Stimulated activated CD4-positive, alpha-beta T cell treated with anti-CD3 and anti-CD28 coated beads, Interleukin-4, amount 100 ng/mL, for 48 hours (primary cell): Measurements from ENCODE around the gene RHOD.

Source experiments
- DNase-seq, 2 donors: peaks; one replicate each; pipeline ENCODE4 v3.0.0-alpha.2; 2020; ENCODE audit warnings: low read depth in 2 of 2

Gene RHOD

DNA sequence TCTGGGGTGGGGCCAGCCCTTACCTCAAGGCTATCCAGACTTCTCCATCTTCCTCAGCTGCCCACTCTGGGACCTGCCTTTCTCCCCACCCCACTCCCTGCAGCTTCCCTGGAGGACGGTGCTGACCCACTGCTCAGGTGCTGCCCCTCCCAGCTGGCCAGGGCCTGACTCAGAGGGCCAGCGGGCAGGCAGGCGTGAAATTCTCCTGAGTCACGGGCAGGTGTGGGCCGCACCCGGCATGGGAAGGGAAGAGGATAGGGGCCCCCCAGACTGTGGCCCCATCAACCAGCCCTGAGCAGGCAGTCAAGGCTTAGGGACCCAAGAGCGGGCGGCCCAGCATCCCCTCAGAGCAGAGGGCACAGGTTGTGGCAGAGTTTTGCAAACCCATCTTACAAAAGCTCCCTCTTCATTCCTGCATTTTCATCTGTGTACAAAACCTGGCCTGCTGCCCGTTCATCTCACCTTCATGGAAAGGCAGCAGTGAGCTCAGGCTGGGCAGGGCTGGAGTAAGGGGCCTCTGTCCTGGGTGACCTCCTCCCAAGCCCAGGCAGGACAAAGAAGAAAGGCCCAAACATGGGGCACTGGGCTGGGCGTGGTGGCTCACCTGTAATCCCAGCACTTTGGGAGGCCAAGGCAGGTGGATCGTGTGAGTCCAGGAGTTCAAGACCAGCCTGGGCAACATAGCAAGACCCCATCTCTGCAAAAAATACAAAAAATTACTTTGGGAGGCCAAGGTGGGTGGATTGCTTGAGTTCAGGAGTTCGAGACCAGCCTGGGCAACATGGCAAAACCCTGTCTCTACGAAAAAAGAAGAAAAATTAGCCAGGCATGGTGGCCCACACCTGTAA is 6.1 kb downstream of the RHOD start:
- no peak for DNase-seq

DNA sequence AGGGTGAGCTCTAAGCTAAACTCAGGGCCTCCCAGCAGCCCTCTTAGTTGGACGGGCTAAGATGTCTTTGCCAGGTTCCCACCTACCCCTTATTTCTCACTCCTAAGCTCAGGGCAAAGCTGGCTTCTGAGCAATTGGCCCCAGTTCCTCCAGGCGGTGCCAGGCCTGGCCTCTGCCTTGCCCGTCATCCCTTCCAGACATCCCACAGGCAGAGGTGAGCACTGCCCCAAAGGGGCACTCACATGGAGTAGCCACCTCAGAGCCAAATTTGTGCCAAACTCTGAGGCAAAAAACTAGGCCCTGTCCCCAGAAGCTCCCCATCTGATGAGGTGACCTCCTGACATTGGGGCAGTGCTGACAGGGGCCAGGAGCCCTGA is 9.7 kb downstream of the RHOD start:
- no peak for DNase-seq

DNA sequence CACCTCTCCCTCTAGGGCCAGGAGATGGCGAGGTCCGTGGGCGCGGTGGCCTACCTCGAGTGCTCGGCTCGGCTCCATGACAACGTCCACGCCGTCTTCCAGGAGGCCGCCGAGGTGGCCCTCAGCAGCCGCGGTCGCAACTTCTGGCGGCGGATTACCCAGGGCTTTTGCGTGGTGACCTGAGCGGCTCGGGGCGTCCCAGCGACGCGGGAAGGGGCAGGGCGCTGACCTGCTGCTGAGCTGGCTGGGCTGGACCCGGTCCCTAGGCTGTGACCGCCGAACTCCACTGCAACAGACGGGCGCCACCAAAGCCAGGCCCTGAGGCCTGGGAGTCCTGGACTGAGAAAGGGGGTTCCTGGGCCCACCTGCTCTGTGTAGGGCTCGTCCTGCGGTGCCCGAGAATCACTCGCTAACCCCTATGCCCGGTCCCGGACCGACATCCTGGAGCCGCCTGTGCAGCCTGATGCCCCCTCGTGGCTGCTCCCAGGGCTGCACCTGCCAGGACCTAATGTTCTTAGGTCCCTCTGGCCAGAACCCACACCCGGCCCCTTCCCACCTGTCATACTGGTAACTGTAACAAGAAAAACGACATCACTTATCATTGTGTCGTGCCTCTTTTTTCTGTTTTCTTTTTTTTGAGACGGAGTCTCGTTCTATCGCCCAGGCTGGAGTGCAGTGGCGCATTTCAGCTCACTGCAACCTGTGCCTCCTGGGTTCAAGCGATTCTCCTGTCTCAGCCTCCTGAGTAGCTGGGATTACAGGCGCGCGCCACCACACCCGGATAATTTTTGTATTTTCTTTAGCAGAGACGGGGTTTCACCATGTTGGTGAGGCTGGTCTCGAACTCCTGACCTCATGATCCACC is 15.0 kb downstream of the RHOD start:
- DNase-seq, result peak; percentile 70 to 80

DNA sequence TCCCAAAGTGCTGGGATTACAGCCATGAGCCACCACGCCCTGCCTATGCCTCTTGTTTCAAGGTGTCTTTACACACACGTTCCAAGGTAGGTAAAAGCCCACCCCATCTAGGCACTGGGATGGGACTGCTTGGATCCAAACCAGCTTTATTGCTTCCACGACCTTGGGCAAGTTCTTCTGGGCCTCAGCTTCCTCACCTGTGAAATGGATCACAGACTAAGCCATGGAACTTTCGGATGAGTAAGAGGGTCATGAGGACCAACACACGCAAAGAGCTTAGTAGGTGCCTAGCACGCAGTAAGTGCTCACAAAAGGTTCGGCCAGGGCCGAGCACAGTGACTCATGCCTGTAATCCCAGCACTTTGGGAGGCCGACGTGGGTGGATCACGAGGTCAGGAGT is 15.6 kb downstream of the RHOD start:
- no peak for DNase-seq

DNA sequence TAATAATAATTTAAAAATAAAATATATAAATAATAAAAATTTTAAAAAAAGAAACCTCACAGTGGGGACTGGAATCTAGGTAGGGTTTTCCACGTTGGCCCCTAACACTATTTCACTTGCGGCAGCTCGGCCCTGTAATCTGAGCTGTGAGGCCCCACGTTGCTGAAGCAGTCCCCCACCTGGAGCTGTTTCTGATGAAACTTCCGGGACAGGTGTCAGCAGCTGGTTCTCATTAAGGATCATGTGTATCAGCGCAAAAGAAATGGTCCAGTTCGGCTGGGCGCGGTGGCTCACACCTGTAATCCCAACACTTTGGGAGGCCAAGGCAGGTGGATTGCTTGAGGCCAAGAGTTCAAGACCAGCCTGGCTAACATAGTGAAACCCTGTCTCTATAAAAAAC is 17.3 kb downstream of the RHOD start:
- DNase-seq, result no peak

DNA sequence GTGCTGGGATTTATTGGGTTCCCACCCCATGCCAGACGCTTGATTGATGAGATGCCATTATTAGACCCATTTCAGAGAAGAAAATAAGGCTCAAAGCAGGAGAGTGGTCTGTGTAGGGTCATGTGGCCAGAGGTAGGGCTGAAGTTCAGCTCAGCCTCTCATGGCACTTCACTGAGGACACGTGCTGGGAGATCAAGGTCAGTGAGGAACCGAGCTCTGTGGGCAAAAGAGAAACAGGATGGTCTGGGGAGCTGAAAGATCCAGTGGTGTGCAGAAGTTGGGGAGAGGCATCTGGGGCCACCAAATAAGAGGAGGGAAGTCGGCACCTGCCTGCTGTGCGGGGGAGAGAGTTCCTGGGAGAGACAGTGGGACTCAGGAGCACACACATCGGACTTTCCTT is 19.6 kb downstream of the RHOD start:
- no peak for DNase-seq

DNA sequence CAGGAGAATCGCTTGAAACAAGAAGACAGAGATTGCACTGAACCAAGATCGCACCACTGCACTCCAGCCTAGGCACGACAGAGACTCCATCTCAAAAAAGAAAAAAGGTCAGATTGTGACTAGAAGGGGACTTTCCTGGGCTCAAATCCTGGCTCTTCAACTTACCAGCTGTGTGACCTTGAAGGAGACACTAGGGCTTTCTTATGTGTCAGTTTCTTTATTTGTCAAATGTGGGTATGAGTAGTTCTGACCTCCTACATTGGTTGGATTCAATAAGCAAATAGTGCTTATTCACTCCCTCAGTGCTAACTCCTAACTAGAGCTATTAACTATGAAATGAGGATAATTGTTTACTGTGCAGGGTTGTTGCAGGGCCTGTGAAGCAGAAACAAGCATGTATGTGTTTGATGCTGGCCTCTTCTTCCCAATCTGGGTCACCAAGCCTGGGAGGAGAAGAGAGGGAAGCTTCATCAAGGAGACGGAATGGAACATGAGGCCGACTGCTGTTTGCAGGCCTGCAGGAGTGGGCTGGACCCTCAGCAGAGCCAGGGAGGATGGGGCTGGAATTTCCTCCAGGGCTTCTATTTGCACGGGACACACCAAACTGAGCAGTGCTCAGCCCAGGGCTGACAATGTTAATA is 22.5 kb downstream of the RHOD start:
- DNase-seq, result no peak

DNA sequence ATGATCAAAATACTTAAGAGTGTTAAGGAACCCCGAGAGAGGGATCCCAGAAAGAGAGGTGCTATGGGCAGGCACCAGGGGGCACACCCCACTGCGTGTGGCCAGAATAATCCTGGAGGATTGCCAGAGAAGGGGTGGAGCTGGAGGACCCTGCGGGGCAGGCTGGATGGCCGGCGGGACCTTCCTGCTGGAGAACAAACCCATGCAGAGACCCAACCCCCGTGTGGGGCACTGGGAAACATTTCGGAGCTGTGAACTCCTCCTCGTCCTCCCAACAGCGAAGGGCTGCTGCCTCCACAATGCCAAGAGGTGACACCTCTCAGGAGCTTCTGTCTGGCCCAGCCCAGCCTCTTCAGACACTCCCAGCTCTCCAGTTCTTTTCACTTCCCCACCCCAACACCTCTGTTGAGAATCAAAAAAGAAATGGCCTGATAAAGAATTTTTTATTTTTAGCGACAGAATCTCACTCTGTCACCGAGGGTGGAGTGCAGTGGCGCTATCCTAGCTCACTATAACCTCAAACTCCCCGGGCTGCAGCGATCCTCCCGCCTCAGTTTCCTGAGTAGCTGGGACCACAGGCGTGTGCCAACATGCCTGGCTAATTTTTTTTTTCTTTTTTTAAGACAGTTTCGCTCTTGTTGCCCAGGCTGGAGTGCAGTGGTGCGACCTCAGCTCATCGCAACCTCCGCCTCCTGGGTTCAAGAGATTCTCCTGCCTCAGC is 25.6 kb downstream of the RHOD start:
- no peak for DNase-seq

DNA sequence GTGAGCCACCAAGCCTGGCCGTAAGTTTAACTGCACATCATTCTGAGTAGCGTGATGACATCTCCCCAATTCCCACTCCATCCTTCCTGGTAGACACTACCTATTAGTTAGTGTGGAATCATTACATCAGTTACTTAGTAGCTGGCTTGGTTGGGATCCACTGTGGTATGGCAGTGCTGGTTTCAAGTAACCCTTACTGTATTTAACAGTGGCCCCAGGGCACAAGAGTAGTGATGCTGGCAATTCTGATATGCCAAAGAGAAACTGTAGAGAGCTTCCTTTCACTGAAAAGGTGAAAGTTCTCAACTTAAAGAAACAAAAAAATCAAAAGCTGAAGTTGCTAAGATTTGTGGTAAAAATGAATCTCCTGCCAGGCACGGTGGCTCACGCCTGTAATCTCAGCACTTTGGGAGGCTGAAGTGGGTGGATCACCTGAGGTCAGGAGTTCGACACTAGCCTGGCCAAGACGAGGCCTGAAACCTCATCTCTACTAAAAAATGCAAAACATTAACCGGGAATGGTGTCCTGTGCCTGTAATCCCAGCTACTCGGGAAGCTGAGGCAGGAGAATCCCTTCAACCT is 27.2 kb downstream of the RHOD start:
- DNase-seq, result no peak

DNA sequence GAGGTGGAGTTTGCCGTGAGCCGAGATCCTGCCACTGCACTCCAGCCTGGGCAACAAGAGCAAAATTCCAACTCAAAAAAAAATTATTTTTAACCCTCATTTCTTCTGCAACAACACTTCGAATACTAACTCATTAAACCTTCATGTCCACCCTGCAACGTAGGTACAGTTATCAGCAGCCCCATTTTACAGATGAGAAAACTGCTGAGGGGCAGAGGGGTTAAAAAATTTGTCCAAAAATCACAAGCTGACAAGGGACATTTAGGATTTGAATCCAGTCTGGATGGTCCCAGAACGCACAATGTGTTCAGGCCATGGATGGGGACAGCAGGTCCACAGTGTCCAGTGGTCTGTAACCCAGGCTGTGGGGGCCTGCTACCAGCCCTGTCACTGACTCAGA is 29.0 kb downstream of the RHOD start:
- no peak for DNase-seq

DNA sequence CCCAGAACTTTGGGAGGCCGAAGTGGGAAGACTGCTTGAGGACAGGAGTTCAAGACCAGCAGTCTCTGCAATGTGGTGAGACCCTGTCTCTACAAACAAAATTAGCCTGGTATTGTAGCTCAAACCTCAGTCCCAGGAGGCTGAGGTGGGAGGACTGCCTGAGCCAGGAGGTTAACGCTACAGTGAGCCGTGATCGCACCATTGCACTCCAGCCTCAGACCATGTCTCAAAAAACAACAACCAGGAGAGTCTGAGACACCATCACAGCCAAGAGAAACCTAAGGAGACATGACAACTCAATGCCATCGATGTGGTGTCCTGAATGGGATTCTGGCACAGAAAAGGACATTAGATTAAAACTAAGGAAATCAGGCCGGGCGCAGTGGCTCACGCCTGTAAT is 34.1 kb downstream of the RHOD start:
- no peak for DNase-seq

DNA sequence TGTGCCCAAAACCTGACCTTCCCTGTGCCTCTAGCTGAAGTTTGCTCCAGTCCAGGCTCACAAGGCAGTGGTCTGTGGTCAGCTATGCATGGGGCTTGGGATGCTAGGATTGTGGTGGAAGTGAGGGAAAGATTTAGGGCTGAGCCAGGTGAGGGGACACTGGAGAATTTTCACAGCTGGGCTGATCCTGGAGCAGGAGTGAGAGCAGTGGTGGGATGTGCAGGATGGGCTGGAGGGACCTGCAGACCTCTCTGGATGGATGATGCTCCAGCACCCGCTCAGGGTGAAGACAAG is 38.5 kb downstream of the RHOD start:
- DNase-seq, result no peak

DNA sequence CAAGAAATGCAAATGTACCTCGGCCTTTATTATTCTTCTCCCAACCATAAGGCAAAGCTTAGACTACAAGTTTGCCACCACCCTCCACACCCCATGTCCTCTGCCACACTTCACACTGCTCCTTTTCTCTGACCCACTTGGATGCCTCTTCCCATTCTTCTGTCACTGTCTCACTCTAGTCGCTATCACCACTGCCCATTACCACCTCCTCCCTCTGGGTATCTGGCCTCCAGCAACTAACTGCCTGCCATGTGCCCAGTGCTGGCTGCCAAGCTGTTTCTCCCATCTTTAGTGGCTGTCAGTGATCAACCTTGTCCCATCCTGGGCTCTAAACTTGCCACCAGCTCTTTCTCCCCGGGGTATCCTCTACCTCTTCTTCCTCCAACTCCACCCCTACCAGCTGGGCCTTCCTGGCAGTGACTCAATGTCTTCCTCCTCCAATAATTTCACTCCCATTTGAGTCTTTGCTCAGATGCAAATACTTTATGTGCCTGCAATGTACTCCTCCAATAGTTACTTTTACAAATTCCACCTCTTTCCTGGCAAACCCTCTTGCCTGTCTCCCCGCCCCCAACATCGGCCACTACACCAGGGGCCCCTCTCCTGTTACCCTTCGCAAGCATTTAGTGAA is 42.3 kb downstream of the RHOD start:
- DNase-seq, result no peak

DNA sequence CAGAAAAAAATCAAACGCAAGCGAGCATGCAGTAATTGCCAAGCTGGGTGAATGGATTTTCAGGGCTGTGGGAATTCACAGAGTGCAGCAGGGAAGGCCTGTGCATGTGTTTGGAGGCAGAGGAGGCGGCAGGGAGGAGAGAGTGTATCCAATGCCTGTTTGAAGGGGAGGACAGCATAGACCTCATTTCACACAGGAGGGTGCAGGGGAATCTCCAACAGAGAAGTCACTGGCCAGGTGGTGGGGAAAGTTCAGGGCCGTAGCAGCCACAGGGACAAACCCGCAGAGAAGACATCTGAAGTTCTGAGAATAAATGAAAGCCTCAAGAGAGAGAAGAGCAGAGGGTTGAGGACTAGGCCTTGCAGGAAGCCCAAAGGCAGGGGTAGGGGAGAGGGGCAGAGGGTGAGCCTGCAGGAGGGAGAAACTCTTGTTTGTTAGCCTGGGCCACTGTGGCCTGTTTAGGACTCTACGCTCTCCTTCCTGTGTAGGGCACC is 43.2 kb downstream of the RHOD start:
- DNase-seq, result no peak

DNA sequence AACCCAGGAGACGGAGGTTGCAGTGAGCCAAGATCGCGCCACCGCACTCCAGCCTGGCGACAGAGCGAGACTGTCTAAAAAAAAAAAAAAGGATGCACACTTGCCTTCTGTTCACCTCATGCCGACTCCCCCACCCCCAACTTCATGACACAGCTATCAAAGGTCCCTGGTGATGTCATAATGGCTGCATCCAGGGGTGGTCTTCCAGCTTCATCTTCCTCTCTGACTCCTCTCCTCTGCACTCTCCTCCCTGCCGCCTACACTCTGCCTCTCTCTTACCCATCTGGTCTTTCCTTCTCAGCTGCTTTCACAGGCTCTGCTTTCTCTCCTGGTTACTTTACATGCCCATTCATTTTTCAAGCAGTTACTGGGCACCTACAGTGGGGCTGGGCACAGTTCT is 46.0 kb downstream of the RHOD start:
- no peak for DNase-seq

DNA sequence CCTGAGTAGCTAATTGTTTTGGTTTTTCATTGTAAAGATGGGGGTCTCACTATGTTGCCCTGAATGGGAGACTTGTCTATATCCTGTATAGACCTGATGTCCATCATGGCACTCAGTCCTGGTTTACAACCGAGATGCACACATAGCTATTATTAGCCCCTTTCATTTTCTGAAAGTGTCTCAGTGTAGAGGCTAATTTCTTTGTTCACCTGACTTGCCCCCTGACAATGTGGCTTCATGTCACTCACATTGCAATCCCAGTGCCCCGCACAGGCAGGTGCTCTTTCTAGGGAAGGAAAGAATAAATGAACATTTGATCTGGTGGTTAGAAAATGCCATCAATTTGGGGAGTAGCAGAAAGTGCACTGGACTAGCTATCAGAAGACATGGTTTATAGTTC is 49.3 kb downstream of the RHOD start:
- no peak for DNase-seq

DNA sequence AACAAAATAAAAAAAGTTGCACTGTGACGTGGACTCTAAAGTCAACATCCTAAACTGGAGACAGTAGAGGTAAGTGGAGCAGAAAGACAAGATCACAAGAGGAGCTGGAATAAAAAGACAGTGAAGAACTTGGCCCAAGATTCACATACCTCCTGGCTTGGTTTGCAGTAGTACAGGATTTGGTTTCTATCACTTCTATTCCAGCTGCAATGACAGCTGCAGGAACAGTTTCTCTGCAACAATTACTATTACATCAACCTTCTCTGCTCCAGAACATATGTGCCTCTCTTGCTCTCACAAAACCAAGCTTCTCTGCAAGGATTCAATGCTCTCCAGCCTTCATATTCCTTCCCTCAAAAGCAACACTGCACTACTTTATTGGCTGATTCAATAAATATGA is 54.6 kb downstream of the RHOD start:
- no peak for DNase-seq

DNA sequence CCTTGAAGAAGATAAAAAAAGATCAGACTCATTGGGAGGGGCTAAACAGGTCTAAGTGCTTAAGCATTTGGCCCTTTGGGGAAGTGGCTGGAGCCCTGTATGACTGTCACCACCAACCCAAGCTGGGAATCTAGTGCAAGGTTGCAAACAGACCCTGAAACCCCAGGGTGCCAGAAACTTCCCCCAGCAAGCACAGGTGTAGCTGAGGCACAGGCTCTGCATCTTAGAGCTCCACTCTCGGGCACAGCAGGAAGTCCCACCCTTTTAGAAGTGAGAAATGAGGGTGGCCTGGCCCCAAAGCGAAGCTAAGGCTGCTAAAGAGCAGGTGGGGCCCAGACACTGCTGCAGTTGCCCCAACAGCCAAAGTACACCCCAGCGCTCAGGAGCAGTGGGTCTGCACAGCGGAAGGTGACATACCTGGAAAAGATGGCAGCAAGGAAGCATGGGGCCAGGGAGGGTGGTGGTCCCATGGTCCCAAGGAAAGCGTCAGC is 56.6 kb downstream of the RHOD start:
- DNase-seq, result no peak

DNA sequence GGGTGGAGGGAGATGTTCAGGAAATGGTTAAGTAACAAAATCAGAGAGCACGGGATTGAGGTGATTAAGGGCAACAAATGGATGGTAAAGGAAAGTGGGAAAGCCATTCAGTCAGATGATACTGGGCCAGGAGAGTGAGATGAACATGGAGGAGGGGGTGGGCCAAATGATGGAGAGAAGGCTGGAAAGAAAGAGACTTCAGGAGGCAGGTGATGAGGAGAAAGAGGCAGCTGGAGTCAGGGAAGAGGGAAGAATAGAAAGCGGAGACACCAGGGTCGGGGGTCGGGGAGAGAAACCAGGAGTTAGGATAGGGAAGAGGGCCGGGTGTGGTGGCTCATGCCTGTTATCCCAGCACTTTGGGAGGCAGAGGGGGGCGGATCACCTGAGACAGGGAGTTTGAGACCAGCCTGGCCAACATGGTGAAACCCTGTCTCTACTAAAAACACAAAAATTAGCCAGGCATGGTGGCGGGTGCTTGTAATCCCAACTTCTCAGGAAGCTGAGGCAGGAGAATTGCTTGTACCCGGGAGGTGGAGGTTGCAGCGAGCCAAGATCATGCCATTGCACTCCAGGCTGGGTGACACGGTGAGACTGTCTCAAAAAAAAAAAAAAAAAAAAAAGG is 57.7 kb downstream of the RHOD start:
- no peak for DNase-seq

DNA sequence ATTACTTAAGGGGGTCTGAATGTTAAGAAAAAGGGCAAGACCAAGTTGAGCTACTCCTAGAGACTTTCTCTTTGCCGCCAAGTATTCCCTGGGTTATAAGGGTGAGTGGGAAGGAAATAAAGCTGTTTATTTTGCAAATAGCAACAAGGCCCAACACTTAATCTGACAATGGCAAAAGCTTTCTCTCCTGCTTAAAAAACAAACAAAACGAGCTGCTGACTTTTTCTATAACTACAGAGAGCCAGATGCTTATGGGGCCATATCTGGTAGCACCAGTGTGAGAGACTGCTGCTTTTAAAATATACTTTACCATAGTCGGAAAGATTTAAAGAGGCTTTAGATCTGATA is 60.1 kb downstream of the RHOD start:
- no peak for DNase-seq

DNA sequence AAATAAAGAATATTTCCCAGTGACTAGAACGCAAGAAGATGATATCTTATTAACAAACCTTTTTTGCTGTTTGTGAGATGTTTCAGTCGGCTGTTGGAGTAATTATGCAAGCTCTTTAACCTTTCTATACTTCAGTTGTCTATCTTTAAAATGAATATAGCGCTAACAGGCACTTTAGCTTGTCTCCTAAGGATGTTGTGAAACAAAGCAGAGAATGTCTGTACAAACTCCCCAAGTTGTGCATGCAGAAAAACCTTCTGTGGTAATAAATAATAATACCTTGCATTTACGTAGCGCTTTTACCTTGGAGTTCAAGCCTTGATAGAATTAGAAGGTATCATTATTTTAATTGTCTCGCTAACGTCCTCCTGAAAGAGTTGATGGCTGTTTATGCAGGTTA is 60.5 kb downstream of the RHOD start:
- DNase-seq, result no peak
